OCI-M1 (cell line): ENCODE data around the gene DGLUCY.
A peak's percentile ranks its signal among the peaks of the same experiment; 100 is the strongest.
"Not testable (repeated sequence)": the region's sequence is repeated elsewhere in the genome, so short reads cannot be mapped to it uniquely, and the experiment has no call there.

Source experiments
- DNase-seq: peaks from one replicate; lab custom pipeline; 2025; lab: John Stamatoyannopoulos, UW

Gene DGLUCY

GRCh38 chr14:91258876-91259275, 145.0 kb downstream of the DGLUCY start:
- DNase-seq, result no peak

DNA sequence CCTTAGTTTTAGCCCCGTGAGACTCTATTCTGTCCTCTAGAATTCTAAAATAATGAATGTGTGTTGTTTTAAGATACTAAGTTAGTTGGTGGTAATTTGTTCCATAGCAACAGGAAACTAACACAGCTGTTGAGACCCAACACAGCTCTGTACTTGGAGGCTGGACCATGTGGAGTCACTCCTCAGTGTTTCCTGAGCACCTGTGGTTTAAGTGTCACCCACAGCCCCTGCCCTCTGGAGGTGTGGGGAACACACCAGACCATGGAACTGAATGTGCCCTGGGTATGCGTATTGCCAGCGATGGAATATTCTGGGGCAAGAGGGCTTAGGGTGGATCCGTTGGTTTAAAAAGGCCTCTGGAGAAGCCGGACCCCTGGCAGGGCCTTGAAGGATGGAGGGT, 147.2 kb downstream of the DGLUCY start:
- no peak for DNase-seq

DNA sequence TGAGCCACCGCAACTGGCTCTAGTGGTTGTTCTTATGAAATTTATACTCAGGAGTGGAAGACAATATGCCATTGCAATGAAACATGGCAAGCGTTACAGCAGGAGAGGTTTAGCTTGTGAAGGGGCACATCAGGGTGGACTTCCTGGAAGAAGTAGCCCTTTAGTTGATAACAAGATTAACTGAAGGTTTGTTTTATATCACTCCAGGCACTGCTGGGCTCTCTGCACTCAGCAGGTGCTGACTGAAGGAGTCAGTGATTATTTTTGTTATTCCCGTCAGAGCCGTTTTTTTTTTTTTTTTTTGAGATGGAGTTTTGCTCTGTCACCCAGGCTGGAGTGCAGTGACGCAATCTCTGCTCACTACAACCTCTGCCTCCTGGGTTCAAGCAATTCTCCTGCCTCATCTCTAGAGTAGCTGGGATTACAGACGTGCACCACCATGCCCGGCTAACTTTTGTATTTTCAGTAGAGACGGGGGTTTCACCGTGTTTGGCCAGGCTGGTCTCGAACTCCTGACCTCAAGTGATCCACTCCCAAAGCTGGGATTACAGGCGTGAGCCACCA, 148.2 kb downstream of the DGLUCY start:
- no peak for DNase-seq

DNA sequence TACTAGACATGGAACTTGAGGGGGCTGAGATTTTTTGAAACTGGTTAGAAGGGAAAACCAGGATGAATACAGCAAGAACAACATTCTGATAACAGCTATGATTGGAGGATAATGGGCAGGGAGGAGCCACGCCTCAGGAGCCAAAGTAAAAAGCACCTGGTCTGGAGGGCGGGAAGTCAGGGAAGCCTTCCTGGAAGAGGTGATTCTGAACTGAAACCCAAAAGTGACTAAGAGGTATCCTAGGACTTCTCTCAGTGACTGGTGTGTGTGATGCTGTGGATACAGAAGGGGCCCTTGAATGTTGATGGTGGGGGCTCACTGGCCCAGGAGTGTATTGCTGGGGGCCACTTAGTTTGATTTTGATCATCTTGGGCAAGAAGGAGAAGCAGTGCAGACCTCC, 149.5 kb downstream of the DGLUCY start:
- no peak for DNase-seq

GRCh38 chr14:91264151-91265150, 150.6 kb downstream of the DGLUCY start:
- DNase-seq, result no peak

DNA sequence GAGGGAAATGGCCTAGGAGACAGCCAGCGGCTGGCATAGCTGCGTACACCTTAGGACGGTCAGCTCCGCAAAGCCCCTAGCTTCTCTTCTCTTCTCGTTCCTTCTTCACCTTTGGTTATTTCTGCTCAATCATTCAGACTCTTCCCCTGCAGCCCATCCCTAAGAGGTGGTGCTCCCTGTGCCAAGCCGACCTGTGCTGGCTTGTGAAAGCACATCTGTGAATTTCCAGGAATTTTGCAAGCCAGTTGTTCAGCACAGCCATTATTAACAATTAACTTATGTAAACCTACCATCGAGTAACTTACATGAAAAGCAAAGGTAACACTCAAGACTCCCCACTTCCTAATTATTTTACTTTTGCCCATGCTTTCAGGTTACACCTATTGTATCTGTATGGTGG, 151.5 kb downstream of the DGLUCY start:
- no peak for DNase-seq

GRCh38 chr14:91266276-91266675, 152.4 kb downstream of the DGLUCY start:
- DNase-seq, result not testable (repeated sequence)

DNA sequence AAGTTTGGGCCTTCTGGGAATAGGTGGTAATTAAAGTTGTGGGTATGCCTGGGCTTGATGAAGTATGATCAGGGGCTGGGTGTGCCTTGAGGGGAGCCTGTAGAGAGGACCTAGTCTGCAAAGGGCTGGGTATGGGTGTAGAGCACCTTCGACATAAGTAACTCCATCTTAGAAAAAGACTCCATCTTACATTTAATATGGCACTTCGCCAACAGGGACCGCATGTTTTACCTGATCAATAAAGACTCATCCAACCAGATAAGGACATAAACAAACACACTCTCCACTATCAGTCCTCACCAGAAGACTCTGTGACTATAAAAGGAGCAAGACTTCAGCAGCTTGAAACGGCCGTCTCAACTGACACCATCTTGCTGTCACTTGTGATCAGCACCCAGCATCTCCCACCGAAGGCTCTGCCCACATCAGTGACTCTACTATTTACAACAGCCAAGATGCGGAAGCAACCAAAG, 154.1 kb downstream of the DGLUCY start:
- DNase-seq, result peak; percentile 61

DNA sequence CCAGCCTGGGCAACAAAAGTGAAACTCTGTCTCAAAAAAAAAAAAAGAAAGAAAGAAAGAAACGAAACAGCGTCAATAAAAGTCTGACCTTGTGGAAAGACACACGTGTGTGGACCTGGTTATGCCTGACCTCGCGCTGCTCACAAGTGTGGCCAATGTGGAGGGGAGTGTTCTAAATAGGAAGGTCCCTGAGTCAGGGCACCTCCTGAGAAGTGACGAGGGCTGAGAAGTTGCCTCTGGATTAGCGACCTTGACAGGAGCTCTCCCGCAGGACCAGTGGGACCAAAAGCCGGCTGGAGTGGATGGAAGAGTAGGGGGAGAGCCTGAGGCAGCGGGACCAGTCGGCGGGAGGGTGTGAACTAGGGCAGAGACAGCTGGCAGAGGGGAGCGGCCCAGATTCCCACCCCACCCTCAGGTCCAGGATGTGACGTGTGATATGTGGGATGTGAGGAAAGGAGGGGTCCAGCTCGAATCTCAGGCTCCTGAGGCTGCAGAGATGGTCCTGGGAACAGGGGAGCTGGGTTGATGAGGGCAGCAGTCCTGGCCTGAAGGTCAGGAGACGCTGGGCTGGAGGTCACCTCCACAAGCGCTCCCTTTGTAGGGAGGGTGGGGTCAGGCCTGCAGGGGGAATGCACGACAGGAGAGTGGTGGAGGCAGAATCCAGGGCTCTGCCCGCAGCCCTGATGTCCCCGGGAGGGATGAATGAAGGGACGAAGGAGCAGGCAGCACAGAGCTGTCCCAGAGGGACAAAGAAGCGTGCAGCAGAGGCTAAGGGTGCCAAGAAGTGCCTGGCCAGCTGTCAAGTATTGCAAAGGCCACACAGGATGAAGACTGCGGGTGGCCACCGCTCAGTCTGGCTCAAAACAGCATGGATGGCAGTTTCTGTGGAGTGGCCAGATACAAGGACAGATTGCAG, 155.5 kb downstream of the DGLUCY start:
- no peak for DNase-seq

DNA sequence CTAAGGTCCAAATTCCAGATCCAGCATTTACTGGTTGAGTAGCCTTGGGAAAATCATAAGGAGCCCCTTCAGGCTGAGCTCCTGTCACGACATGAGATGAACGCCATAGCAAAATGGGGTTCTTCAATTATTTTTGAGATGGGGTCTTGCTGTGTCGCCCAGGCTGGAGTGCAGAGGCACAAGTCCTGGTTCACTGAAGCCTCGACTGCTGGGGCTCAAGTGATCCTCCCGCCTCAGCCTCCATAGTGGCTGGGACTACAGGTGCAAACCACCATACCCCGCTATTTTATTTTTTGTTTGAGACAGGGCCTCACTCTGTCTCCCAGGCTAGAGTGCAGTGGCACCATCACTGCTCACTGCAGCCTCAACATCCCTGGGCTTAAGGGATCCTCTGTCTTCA, 156.3 kb downstream of the DGLUCY start:
- no peak for DNase-seq

DNA sequence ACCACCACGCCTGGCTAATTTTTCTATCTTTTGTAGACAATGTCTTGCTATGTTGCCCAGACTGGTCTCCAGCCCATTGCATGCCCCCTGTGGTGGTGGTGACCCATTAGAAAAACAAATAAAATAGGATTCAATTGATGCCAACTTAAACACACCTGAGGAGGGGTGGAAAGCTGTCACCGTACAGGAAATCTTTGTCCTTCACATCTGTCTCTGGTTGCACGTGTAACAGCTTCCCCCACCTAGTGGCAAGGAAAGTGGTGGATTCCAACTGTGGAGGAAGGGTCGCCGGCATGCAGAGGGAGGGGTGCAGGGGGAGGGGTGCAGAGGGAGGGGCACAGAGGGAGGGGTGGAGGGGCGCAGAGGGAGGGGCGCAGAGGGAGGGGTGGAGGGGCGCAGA, 156.7 kb downstream of the DGLUCY start:
- DNase-seq, result no peak

GRCh38 chr14:91271639-91272038, 157.8 kb downstream of the DGLUCY start:
- no peak for DNase-seq

- no peak for DNase-seq
Observed at GRCh38 chr14:91272341-91273272, 158.7 kb downstream of the DGLUCY start.

- no peak for DNase-seq
Observed at GRCh38 chr14:91273273-91273884, 159.5 kb downstream of the DGLUCY start.

DNA sequence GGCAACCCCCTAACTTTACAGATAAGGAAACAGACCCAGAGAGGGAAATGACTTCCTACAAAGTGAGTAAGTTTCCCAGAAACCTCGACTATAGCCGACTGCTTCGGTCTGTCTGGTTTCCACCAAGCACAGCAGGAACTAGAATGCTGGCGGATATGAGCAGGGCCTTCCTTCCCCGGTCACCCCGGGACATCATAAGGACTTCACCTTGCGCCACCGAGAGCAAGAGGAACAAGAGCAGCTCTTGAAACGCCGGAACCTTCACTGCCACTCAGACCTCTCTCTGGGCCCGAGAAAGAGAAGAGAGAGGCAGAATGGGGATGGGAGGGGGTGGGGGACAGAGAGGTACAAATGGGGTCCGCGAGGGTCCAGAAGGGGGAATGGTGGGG, 160.0 kb downstream of the DGLUCY start:
- DNase-seq, result no peak

DNA sequence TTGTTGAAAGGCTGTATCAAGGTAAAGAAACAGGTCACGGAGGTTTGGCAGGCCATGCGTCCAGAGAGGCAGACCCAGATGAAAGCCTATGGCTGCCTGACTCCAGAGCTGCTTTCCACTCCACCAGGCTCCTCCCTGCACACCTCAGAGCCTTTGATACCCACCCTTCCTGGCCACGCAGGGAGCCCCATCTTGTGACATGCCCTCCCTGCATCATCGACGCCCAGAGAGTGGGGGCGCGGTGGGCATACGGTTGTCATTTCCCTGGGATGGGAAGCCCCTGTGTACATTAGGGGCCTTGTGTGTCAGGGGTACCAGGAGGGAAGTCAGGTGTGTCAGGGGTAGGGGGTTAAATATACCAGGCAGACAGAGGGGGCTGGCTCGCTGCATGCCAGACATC, 160.9 kb downstream of the DGLUCY start:
- DNase-seq, result no peak
